T-cell (primary cell): ENCODE results near the gene AHRR. TPM values are rescaled to one million over a fixed set of nuclear protein-coding genes. Genes with fewer than 3 reads are reported as not detected.
A peak's percentile ranks its signal among the peaks of the same experiment; 100 is the strongest.
"Not testable (repeated sequence)": the region's sequence is repeated elsewhere in the genome, so short reads cannot be mapped to it uniquely, and the experiment has no call there.

Experiments used
- ATAC-seq, 4 experiments: fragments of 200-7000 bp in 3 of 4; fragments of 150-1000 bp in 1 of 4; cut with Tn5 transposase; replicated peaks in 1 of 4; 1 replicate in 3 of 4; 2 replicates in 1 of 4; pipeline ENCODE4 v1.10.0; 2021; ENCODE audit warnings: moderate library complexity in 3 of 4, mild to moderate bottlenecking in 2 of 4, moderate number of reproducible peaks in 1 of 4
- CTCF ChIA-PET, 2 donors: fragments of 300-600 bp; sonication (Branson Sonifier 250); formaldehyde crosslinking; loops; one replicate each; lab custom pipeline; 2022; ENCODE audit warnings: antibody characterized with exemption in 2 of 2; lab: Charles Lee
- POLR2A ChIA-PET, 2 donors: fragments of 300-600 bp; sonication (Branson Sonifier 250); formaldehyde crosslinking; loops; one replicate each; lab custom pipeline; 2022; ENCODE audit warnings: antibody characterized with exemption in 2 of 2; lab: Charles Lee
- DNase-seq, 35 experiments: peaks; one replicate each; pipeline versions ENCODE4 v3.0.0 to v3.0.0-alpha.2; 2013 to 2023
- H3K27ac ChIP-seq: one replicate; pipeline ENCODE4 v1.5.1; 2013; ENCODE audit warnings: low read length
- H3K27me3 ChIP-seq, 2 experiments: replicated peaks in 1 of 2; 1 replicate in 1 of 2; 2 replicates in 1 of 2; pipeline versions ENCODE4 v1.6.1 to v1.7.0; 2013; ENCODE audit warnings: low read length in 1 of 2, mixed read lengths in 1 of 2; ENCODE audit not compliant: control insufficient read depth in 2 of 2, insufficient read depth in 2 of 2; ENCODE audit errors: extremely low read depth in 1 of 2
- H3K36me3 ChIP-seq, 2 donors: 1 replicate in 1 of 2; 2 replicates in 1 of 2; pipeline versions ENCODE4 v1.6.1 to v1.7.0; 2013; ENCODE audit warnings: low read length in 1 of 2; ENCODE audit not compliant: control insufficient read depth in 2 of 2, insufficient read depth in 1 of 2; ENCODE audit errors: extremely low read depth in 1 of 2
- H3K4me1 ChIP-seq, 2 experiments: 1 replicate in 1 of 2; 2 replicates in 1 of 2; pipeline versions ENCODE4 v1.6.1 to v1.7.0; 2013; ENCODE audit warnings: low read length in 2 of 2, mixed read lengths in 1 of 2; ENCODE audit not compliant: insufficient read depth in 2 of 2, control insufficient read depth in 1 of 2; ENCODE audit errors: extremely low read depth in 1 of 2
- H3K4me3 ChIP-seq, 2 donors: 1 replicate in 1 of 2; 2 replicates in 1 of 2; pipeline versions ENCODE4 v1.5.1 to v1.7.0; 2013; ENCODE audit warnings: mild to moderate bottlenecking in 2 of 2, low read length in 1 of 2, moderate library complexity in 1 of 2; ENCODE audit not compliant: control insufficient read depth in 1 of 2; ENCODE audit errors: extremely low read depth in 1 of 2
- H3K9me3 ChIP-seq: 2 replicates; pipeline ENCODE4 v1.7.0; 2013
- H3K27ac Mint-ChIP-seq, 2 donors: one replicate each; pipeline ENCODE4 v1.8.0; 2020 to 2021; ENCODE audit warnings: mild to moderate bottlenecking in 2 of 2, mixed read lengths in 2 of 2
- H3K27me3 Mint-ChIP-seq, 2 donors: one replicate each; pipeline ENCODE4 v1.8.0; 2021 to 2022; ENCODE audit warnings: mixed read lengths in 2 of 2
- H3K36me3 Mint-ChIP-seq: one replicate; pipeline ENCODE4 v1.8.0; 2021; ENCODE audit warnings: mixed read lengths
- H3K4me1 Mint-ChIP-seq, 3 donors: one replicate each; pipeline ENCODE4 v1.8.0; 2020 to 2022; ENCODE audit warnings: mixed read lengths in 3 of 3, mild to moderate bottlenecking in 1 of 3
- H3K4me3 Mint-ChIP-seq, 3 donors: one replicate each; pipeline ENCODE4 v1.8.0; 2020 to 2022; ENCODE audit warnings: mild to moderate bottlenecking in 3 of 3, mixed read lengths in 3 of 3, moderate library complexity in 3 of 3
- H3K9me3 Mint-ChIP-seq, 3 donors: one replicate each; pipeline ENCODE4 v1.8.0; 2020 to 2022; ENCODE audit warnings: mixed read lengths in 3 of 3
- WGBS: methylation state at CpG from one replicate; pipeline ENCODE4 v1.1.5; 2013; ENCODE audit warnings: missing lambda C conversion rate; ENCODE audit not compliant: insufficient coverage; 5-methylcytosine and 5-hydroxymethylcytosine counted together
- total RNA-seq, 35 experiments: library from RNA in 6 of 35; stranded (reverse) in 6 of 35; fragments of 120-200 nt in 1 of 35; gene quantifications; one replicate each; pipeline versions ENCODE4 v1.2.1 to v1.2.4 and lab custom pipeline; 2013 to 2026

The AHRR gene
- total RNA-seq, 5 donors from 2014 or later (not counting 1 experiment from before 2014, with no cell fraction given), result 0.55 to 13.5 (median 3.4) TPM

DNA sequence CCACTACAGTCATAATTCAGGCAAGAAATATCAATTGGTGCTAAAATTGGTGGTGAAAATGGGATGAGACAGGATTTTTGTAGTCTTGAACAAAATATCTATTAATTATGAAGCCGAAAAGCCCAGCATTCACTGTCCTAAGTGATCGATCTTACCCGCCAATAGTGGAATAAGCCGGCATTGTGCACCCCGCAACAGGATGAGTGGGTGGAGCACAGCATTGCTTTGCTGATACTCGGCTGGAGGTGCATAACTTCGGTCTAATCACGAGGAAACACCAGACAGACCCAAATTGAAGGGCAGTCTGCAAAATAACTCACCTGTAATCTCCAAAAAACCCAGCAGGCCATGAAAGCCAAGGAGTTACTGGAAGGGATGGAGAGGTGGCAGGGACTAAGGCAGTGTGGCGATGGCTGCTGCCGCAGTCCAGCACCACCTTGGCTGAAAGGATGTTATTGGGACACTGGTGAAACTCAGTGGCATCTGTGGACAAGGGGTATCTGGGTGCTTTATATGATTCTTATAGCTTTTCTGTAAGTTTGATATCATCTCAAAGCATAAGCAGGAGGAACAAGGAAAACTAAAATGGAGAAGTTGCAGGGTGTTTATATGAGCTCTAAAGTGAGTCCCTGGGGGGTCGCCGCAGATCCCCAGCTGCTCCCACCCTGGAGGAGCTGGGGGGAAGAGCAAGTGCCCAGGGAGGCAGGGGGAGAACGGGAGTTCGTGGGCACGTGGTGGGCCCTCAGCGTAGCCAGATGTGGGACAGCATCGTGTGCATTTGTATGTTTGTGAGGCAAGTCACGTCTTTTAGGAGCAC is 45.2 kb downstream of the AHRR start:
- CTCF ChIA-PET, result no interaction called here
- no peak for ATAC-seq
- H3K27ac Mint-ChIP-seq, result no peak overlapping the region

DNA sequence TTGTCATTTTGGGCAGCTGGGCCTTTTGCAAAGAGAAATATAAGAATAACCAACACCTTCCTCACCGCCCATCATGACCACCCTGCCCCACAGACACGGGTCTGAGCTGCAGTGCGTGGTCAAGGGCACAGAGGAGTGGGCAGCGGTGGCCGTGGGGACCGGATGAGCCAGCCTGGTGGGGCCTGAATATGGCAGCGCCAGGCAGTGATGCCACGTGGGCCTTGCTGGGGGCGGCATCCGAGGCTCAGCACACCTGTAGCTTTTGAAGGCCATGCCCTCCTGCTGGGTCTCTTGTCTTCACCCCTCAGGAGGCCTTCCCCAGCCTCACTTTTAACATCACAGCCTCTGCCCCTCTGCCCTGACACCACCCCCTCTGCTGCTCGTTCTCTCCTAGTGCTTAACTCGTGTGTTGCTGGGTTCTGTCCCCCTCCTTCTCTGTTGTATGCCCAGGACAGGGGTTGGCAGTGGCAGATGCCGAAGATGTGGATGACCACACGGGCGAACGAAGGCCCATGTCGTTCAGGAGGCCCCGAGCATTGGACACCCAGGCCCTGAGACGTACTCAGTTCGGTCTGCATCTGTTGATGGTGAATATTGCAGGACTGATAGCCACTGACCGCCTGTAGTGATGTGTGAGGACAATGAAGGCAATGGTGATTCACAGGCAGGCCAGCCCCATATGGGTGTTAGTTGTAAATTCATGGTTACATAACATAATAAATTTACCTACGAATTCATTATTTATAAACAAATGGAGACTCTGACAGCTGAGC is 46.0 kb downstream of the AHRR start:
- H3K9me3 Mint-ChIP-seq, result peaks cover 0 to 14% (median 7%) of the 10 kb centered on the region in 3 donors
- peaks cover 10 to 23% of the 10 kb centered on the region in 2 donors for H3K27me3 Mint-ChIP-seq
- H3K4me1 Mint-ChIP-seq, result peaks cover 17 to 27% (median 20%) of the 10 kb centered on the region in 3 donors
- H3K27ac ChIP-seq, result no peak overlapping the region
- CTCF ChIA-PET, result no interaction called here
- peak overlapping the region in 1 of 3 donors; percentile 10 for H3K4me3 Mint-ChIP-seq
- peaks cover 0 to 59% of the 10 kb centered on the region in 2 experiments for H3K27me3 ChIP-seq
- no peak for ATAC-seq
- no peaks in the 10 kb centered on the region for H3K36me3 ChIP-seq
- H3K9me3 ChIP-seq, result no peaks in the 10 kb centered on the region
- no peak overlapping the region for H3K27ac Mint-ChIP-seq
- 90% methylated on average over 14 of the region's 22 CpGs for WGBS
- no peak overlapping the region for H3K4me3 ChIP-seq
- peaks cover 11 to 27% of the 10 kb centered on the region in 2 experiments for H3K4me1 ChIP-seq
- H3K36me3 Mint-ChIP-seq, result peaks cover 4% of the 10 kb centered on the region
- DNase-seq, result peak in 3 of 35 experiments; percentile 2 to 15 (median 4)
- POLR2A ChIA-PET, result no interaction called here

More for the DNA sequence above, 45.2 kb downstream of the AHRR start:
- Histone ChIP-seq H3K27me3 (peaks cover 0 to 51% of the 10 kb centered on the region in 2 experiments), H3K4me1 (peaks cover 8 to 20% of the 10 kb centered on the region in 2 experiments), H3K4me3 (no peak overlapping the region), H3K36me3 (no peaks in the 10 kb centered on the region), H3K27ac (no peak overlapping the region), H3K9me3 (no peaks in the 10 kb centered on the region)
- Mint-ChIP-seq H3K36me3 (peaks cover 4% of the 10 kb centered on the region), H3K4me3 (peak overlapping the region in 1 of 3 donors; percentile 10), H3K27me3 (peaks cover 10 to 22% of the 10 kb centered on the region in 2 donors), H3K9me3 (peaks cover 0 to 14% (median 7%) of the 10 kb centered on the region in 3 donors), H3K4me1 (peaks cover 17 to 26% (median 17%) of the 10 kb centered on the region in 3 donors)
- no peak for DNase-seq
- POLR2A ChIA-PET, result no interaction called here
- WGBS, result 76% methylated on average over 14 of the region's 18 CpGs

DNA sequence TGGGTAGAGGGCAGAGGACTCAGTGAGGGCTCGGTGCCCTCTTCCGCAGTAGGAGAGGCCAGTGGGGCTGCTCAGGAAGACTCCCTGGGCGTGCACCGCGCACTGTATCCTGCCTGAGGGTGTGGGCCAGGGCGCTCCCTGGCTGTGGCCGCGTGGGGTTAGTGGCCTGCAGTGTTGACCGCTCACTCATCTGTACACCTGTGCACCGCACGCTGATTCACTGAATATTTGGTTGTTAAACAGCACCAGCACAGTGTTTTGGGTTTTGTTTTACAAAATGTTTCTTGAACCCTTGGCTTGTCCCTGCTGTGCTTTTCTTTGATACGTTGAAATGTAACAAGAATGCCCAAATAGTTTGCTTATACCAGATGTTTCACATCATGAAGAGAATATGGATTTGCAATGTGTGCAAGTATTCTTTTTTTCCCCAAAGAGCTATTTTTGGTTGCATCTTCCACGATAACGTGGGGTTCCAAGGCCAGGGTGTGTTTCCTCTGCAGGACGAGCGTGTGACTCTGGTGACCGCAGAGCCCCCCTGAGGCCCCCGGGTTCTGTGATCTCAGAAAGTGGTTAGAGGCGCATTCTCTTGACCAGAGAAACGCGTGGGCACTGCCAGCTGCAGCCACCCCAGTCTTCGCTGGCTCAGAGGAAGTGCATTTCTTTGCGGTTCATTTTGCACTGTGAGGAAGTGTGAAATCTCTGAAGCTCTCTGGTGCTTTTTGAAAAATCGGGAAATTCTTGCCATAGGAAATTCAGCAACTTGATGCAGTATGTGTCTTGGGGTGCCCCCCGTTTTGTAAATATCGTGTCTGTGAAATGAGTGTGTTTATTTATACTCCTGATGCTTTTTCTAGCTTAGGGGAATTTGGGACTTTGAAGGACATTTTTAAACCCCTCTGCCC is 46.9 kb downstream of the AHRR start:
- H3K9me3 ChIP-seq, result no peaks in the 10 kb centered on the region
- H3K4me3 Mint-ChIP-seq, result peak overlapping the region in 1 of 3 donors; percentile 32
- peaks cover 10 to 24% of the 10 kb centered on the region in 2 donors for H3K27me3 Mint-ChIP-seq
- H3K27me3 ChIP-seq, result peaks cover 0 to 63% of the 10 kb centered on the region in 2 experiments
- no peak overlapping the region for H3K4me3 ChIP-seq
- no peaks in the 10 kb centered on the region for H3K36me3 ChIP-seq
- H3K9me3 Mint-ChIP-seq, result peaks cover 0 to 14% (median 7%) of the 10 kb centered on the region in 3 donors
- H3K27ac ChIP-seq, result no peak overlapping the region
- DNase-seq, result peak in 3 of 35 experiments; percentile 4 to 22 (median 21)
- peaks cover 17 to 27% (median 20%) of the 10 kb centered on the region in 3 donors for H3K4me1 Mint-ChIP-seq
- peak in 3 of 4 experiments; percentile 22 to 42 (median 23) for ATAC-seq
- WGBS, result 42% methylated on average over 18 of the region's 26 CpGs
- CTCF ChIA-PET, result no interaction called here
- H3K36me3 Mint-ChIP-seq, result peaks cover 4% of the 10 kb centered on the region
- no peak overlapping the region for H3K27ac Mint-ChIP-seq
- POLR2A ChIA-PET, result no interaction called here
- peaks cover 11 to 36% of the 10 kb centered on the region in 2 experiments for H3K4me1 ChIP-seq

DNA sequence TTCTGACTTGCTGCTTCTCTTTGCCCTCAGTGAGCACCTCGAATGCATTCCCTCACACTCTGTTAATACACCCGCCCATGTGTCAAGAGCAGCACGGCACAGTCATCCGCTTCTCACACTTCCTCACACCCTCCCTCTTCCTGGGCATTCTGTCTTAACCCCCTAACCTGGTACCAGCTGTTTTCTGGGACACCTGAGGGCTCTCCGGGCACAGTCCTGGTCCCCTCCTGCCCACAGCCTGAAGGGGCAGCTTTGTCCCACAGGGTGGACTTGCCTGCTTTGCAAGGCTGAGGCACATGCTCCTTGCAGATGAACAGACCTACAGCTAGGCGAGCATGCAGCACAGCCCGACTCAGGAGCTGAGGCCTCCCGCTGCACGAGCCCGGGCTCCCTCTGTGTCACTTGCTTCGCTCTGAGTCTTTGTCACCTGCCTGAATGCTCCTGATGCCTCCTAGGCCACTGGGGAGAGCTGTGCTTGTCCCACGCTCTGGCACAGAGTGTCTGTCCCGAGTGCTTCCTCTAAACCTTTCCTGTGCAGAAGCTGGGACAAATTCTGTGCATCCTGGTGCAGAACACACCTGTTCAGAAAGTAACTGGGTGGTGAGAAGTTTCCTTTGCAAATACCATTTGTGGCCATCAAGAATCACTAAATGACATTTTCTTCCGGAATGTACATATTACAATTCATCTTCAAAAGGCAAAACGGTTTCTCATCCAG is 47.8 kb downstream of the AHRR start:
- peaks cover 10 to 23% of the 10 kb centered on the region in 2 donors for H3K27me3 Mint-ChIP-seq
- H3K9me3 ChIP-seq, result no peaks in the 10 kb centered on the region
- H3K4me3 Mint-ChIP-seq, result peak overlapping the region in 1 of 3 donors; percentile 32
- H3K4me1 ChIP-seq, result peaks cover 11 to 39% of the 10 kb centered on the region in 2 experiments
- H3K4me3 ChIP-seq, result no peak overlapping the region
- POLR2A ChIA-PET, result no interaction called here
- peaks cover 0 to 13% (median 7%) of the 10 kb centered on the region in 3 donors for H3K9me3 Mint-ChIP-seq
- CTCF ChIA-PET, result no interaction called here
- DNase-seq (peak in 3 of 35 experiments; percentile 5 to 18 (median 12)), ATAC-seq (peak in 3 of 4 experiments; percentile 33 to 44 (median 43))
- H3K4me1 Mint-ChIP-seq, result peaks cover 17 to 28% (median 22%) of the 10 kb centered on the region in 3 donors
- peaks cover 0 to 64% of the 10 kb centered on the region in 2 experiments for H3K27me3 ChIP-seq
- no peak overlapping the region for H3K27ac ChIP-seq
- H3K36me3 ChIP-seq, result no peaks in the 10 kb centered on the region
- H3K36me3 Mint-ChIP-seq, result peaks cover 4% of the 10 kb centered on the region
- WGBS, result 46% methylated on average over 11 of the region's 15 CpGs
- H3K27ac Mint-ChIP-seq, result no peak overlapping the region

- POLR2A ChIA-PET, H3K36me3 Mint-ChIP-seq, ATAC-seq, CTCF ChIA-PET, H3K4me3 ChIP-seq, H3K9me3 Mint-ChIP-seq, H3K27ac Mint-ChIP-seq, H3K27ac ChIP-seq, H3K9me3 ChIP-seq, H3K36me3 ChIP-seq: not testable (repeated sequence)
- H3K27me3 ChIP-seq, result peaks cover 0 to 69% of the 10 kb centered on the region in 2 experiments
- H3K4me1 ChIP-seq, result peaks cover 11 to 42% of the 10 kb centered on the region in 2 experiments
- peak overlapping the region in 1 of 3 donors; percentile 32 for H3K4me3 Mint-ChIP-seq
- peaks cover 17 to 29% (median 23%) of the 10 kb centered on the region in 3 donors for H3K4me1 Mint-ChIP-seq
- WGBS, result 79% methylated on average over 8 of the region's 21 CpGs
- DNase-seq, result peak in 1 of 35 experiments; percentile 5
- peaks cover 10 to 27% of the 10 kb centered on the region in 2 donors for H3K27me3 Mint-ChIP-seq
Observed at GRCh38 chr5:369869-370236, 48.3 kb downstream of the AHRR start.
